Vagina (tissue), 2 donors: ENCODE measurements around the gene ERN1. TPM values are rescaled to one million over a fixed set of nuclear protein-coding genes. Genes with fewer than 3 reads are reported as not detected.

Source experiments
- DNase-seq, 2 donors: peaks; one replicate each; pipeline ENCODE4 v3.0.0-alpha.2; 2017; ENCODE audit errors: extremely low spot score in 2 of 2
- H3K27ac ChIP-seq: fragments of 200-600 bp; sonication (generic); one replicate; pipeline ENCODE4 v1.5.1; 2019
- H3K27me3 ChIP-seq: fragments of 200-600 bp; sonication (generic); one replicate; pipeline ENCODE4 v1.5.1; 2019
- H3K36me3 ChIP-seq, 2 donors: fragments of 200-600 bp; sonication (generic); one replicate each; pipeline ENCODE4 v1.5.1; 2017 to 2019
- H3K4me1 ChIP-seq: fragments of 200-600 bp; sonication (generic); one replicate; pipeline ENCODE4 v1.5.1; 2019
- H3K4me3 ChIP-seq, 2 donors: fragments of 200-600 bp; sonication (generic); 1 replicate in 1 of 2; 2 replicates in 1 of 2; pipeline ENCODE4 v1.5.1; 2016 to 2019
- H3K9me3 ChIP-seq: fragments of 200-600 bp; sonication (generic); one replicate; pipeline ENCODE4 v1.5.1; 2019
- POLR2A ChIP-seq, 2 donors: fragments of 450-650 bp; IDR thresholded peaks; one replicate each; pipeline ENCODE4 v1.6.1; 2017; ENCODE audit warnings: antibody characterized with exemption in 2 of 2, mild to moderate bottlenecking in 2 of 2, moderate library complexity in 2 of 2
- POLR2AphosphoS5 ChIP-seq, 2 donors: sonication (generic); formaldehyde crosslinking; IDR thresholded peaks; one replicate each; pipeline ENCODE4 v1.9.0; 2017; ENCODE audit warnings: antibody characterized with exemption in 2 of 2, mild to moderate bottlenecking in 2 of 2, low read depth in 1 of 2; ENCODE audit not compliant: insufficient read depth in 1 of 2
- intact Hi-C: fragments of 100-400 bp; cut with DNase I; formaldehyde crosslinking; loops from one replicate; pipeline ENCODE4 v1.15.1; 2023
- total RNA-seq: library from RNA; depleted of rRNA; stranded (reverse); fragments of >200 nt; gene quantifications from one replicate; pipeline ENCODE4 v1.2.3, GENCODE V29; 2016
- TF ChIP-seq, protein P1 (sequence below), 3 experiments: fragments of 450-650 bp in 2 of 3; fragments of 200-600 bp in 1 of 3; sonication (generic) in 1 of 3; IDR thresholded peaks; one replicate each; pipeline ENCODE4 v1.5.1; 2017 to 2019; ENCODE audit warnings: antibody characterized with exemption in 3 of 3, mild to moderate bottlenecking in 2 of 3, moderate library complexity in 2 of 3

The ERN1 gene
- total RNA-seq, 1 donor from 2014 or later, result 31.4 TPM

DNA sequence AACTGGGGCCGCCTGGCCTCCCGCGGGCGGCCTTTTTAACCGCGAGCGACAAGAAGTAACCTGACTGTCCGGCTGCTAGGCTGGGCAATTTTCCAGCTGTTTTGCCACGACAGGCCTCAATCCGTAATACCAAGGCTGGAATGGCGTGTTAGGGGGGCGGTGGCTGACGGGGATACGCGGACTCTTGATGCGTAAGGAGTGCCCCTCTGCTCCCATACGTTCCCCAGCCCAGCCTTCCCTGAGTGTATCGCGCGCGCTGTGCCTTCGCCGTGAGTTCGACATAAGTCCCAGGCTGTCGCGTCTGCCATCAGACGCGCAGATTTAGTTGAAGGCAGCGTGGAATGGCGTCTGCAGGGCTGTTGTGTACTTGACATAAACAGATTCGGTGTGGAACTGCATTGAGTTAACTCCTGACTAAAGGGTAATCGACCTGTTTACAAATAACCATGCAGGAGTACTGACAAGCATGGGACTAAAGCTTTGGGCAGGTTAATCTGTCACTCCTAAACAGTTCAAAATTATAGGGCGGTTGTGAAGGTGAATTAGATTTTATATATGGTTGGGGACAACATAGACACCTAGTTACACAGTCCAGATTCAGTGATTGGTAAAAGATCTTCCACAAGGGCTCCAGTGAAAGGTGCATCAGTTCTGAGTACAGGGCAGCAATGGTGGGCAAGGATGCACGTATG is 16.6 kb upstream of the ERN1 start:
- TF ChIP-seq POLR2AphosphoS5 (IDR thresholded peaks at IDR 0.05; ENCODE audit: insufficient read depth in 1 of 2, low read depth in 1 of 2) (no peak), POLR2A (IDR thresholded peaks at IDR 0.05) (no peak)
- TF ChIP-seq, protein P1, sequence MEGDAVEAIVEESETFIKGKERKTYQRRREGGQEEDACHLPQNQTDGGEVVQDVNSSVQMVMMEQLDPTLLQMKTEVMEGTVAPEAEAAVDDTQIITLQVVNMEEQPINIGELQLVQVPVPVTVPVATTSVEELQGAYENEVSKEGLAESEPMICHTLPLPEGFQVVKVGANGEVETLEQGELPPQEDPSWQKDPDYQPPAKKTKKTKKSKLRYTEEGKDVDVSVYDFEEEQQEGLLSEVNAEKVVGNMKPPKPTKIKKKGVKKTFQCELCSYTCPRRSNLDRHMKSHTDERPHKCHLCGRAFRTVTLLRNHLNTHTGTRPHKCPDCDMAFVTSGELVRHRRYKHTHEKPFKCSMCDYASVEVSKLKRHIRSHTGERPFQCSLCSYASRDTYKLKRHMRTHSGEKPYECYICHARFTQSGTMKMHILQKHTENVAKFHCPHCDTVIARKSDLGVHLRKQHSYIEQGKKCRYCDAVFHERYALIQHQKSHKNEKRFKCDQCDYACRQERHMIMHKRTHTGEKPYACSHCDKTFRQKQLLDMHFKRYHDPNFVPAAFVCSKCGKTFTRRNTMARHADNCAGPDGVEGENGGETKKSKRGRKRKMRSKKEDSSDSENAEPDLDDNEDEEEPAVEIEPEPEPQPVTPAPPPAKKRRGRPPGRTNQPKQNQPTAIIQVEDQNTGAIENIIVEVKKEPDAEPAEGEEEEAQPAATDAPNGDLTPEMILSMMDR (IDR thresholded peaks at IDR 0.05), result no peak
- H3K9me3 ChIP-seq, result no peaks in the 10 kb centered on the region
- peak overlapping the region; percentile 84 to 85 for H3K4me3 ChIP-seq
- DNase-seq, result peak in 1 of 2 donors; percentile 94
- H3K4me1 ChIP-seq, result peaks cover 27% of the 10 kb centered on the region
- H3K36me3 ChIP-seq, result no peaks in the 10 kb centered on the region
- no peaks in the 10 kb centered on the region for H3K27me3 ChIP-seq
- H3K27ac ChIP-seq, result peak overlapping the region; percentile 98
- intact Hi-C loops, result loop anchor here (5.0 kb wide), 1 partner anchor 116 kb away; the partner anchor contains the start of gene TEX2

DNA sequence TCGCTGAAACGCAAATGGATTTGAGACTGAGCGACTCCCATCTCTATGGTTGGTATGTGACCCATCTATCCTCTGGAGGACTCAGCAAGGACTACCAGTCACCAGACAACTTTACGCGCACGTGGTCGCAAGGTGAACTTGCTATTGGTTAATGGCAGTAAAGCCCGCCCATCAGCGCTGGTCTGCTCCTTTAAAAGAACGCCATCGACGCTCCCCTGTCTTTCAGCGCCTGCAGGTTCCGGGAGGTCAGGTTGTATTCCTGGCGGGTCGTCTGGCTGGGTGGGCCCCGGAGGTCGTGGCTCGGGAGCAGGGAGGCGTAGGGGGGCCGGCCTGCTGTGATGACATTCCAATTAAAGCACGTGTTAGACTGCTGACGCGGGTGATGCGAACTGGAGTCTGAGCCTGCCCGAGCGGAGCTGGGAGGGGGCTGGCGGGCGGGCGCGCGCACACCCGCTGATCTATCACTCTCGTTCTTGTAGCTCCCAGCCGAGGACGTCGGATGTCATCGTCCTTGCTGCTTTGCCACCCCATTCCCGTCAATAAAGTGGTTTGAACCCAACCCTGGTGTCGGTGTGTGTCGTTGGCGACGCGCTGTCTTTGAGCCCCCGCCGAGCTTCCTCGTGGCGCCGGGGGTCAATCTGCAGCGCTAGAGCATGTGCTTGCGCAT is 15.9 kb upstream of the ERN1 start:
- H3K9me3 ChIP-seq, result no peaks in the 10 kb centered on the region
- H3K27me3 ChIP-seq, result no peaks in the 10 kb centered on the region
- TF ChIP-seq POLR2AphosphoS5 (IDR thresholded peaks at IDR 0.05; ENCODE audit: insufficient read depth in 1 of 2, low read depth in 1 of 2) (peak; percentile 92 to 100), POLR2A (IDR thresholded peaks at IDR 0.05) (peak in 1 of 2 donors; percentile 97)
- TF ChIP-seq, protein P1 (IDR thresholded peaks at IDR 0.05), result no peak
- no peaks in the 10 kb centered on the region for H3K36me3 ChIP-seq
- H3K4me1 ChIP-seq, result peaks cover 27% of the 10 kb centered on the region
- intact Hi-C loops, result loop anchor here (5.0 kb wide), 1 partner anchor 116 kb away; the partner anchor contains the start of gene TEX2
- H3K27ac ChIP-seq, result peak overlapping the region; percentile 98
- peak overlapping the region; percentile 84 to 85 for H3K4me3 ChIP-seq
- DNase-seq, result peak in 1 of 2 donors; percentile 100

DNA sequence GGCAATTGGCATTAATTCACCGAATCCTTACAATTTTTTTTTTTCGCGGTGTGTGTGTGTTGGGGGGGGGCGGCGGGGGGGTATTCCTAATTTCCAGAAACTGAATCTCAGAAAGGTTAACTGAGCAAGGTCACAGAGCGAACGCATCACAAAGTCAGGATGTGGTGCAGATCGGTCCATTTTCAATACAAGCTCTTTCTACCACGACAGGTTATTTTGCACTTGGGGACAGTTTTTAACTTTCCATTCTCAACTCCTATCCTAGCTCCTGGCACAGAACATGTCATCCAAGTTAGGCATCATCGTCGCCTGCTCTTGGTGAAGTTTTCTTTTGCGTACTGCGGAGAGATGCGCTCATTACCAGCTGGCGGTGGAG is 15.4 kb upstream of the ERN1 start:
- peak overlapping the region; percentile 98 for H3K27ac ChIP-seq
- intact Hi-C loops, result loop anchor here (5.0 kb wide), 1 partner anchor 117 kb away; the partner anchor contains the start of gene TEX2

DNA sequence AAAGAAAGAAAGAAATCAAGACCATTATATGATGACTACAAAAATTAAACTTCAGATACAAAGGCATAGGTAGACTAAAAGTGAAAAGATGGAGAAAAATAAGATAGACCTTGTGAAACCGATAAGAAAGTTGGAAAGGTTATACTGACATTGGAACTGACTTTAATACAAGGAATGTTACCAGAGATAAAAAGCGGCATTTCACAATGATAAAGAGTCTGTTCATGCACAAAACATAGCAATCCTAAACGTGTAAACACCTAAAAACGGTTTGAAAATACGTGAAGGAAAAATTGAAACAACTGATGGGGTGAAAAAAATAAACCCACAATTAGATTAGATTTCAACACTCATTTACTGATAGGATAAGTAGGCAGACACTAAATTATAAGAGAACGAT is 9.6 kb upstream of the ERN1 start:
- TF ChIP-seq, protein P1 (IDR thresholded peaks at IDR 0.05), result no peak
- TF ChIP-seq POLR2AphosphoS5 (IDR thresholded peaks at IDR 0.05; ENCODE audit: insufficient read depth in 1 of 2, low read depth in 1 of 2) (no peak), POLR2A (IDR thresholded peaks at IDR 0.05) (no peak)
- Histone ChIP-seq H3K4me3 (no peak overlapping the region), H3K4me1 (peaks cover under 1% of the 10 kb centered on the region), H3K36me3 (no peaks in the 10 kb centered on the region), H3K9me3 (no peaks in the 10 kb centered on the region), H3K27me3 (no peaks in the 10 kb centered on the region), H3K27ac (no peak overlapping the region)
- intact Hi-C loops, result loop anchor here (10.0 kb wide), 1 partner anchor 225 kb away; the partner anchor contains the start of genes CSHL1 and GH1
- no peak for DNase-seq

More for the DNA sequence above, 15.4 kb upstream of the ERN1 start:
- peaks cover 27% of the 10 kb centered on the region for H3K4me1 ChIP-seq
- H3K27me3 ChIP-seq, result no peaks in the 10 kb centered on the region
- peak overlapping the region; percentile 84 to 85 for H3K4me3 ChIP-seq
- TF ChIP-seq POLR2A (IDR thresholded peaks at IDR 0.05) (no peak), POLR2AphosphoS5 (IDR thresholded peaks at IDR 0.05; ENCODE audit: insufficient read depth in 1 of 2, low read depth in 1 of 2) (no peak)
- TF ChIP-seq, protein P1 (IDR thresholded peaks at IDR 0.05), result peak in 1 of 3 experiments; percentile 25
- H3K36me3 ChIP-seq, result no peaks in the 10 kb centered on the region
- no peaks in the 10 kb centered on the region for H3K9me3 ChIP-seq
- no peak for DNase-seq
